KMS-11 (cell line): ENCODE results near the gene SGCE.

Experiments
- H2AFZ ChIP-seq: fragments of 200-600 bp; sonication (generic); 2 replicates; pipeline ENCODE4 v1.6.1; 2016; ENCODE audit warnings: antibody characterized with exemption, mixed run types, low read depth
- H3K27ac ChIP-seq: fragments of 200-600 bp; sonication (generic); 2 replicates; pipeline ENCODE4 v1.6.1; 2016; ENCODE audit warnings: mild to moderate bottlenecking, mixed run types
- H3K27me3 ChIP-seq: fragments of 200-600 bp; sonication (generic); 2 replicates; pipeline ENCODE4 v1.6.1; 2017; ENCODE audit warnings: mild to moderate bottlenecking, low read depth, mixed run types, moderate library complexity; ENCODE audit not compliant: insufficient read depth
- H3K36me3 ChIP-seq: fragments of 200-600 bp; sonication (generic); 2 replicates; pipeline ENCODE4 v1.6.1; 2017; ENCODE audit warnings: mild to moderate bottlenecking, mixed run types; ENCODE audit not compliant: insufficient read depth
- H3K4me1 ChIP-seq: fragments of 200-600 bp; sonication (generic); 2 replicates; pipeline ENCODE4 v1.6.1; 2016; ENCODE audit warnings: mild to moderate bottlenecking, low read depth, mixed run types; ENCODE audit not compliant: poor library complexity, severe bottlenecking
- H3K4me2 ChIP-seq: fragments of 200-600 bp; sonication (generic); 2 replicates; pipeline ENCODE4 v1.7.0; 2016; ENCODE audit warnings: mild to moderate bottlenecking, mixed run types
- H3K4me3 ChIP-seq: fragments of 200-600 bp; sonication (generic); IDR thresholded peaks from 2 replicates; pipeline ENCODE4 v1.6.1; 2017; ENCODE audit warnings: low read depth, low read length, mixed read lengths; ENCODE audit not compliant: insufficient read depth
- H3K79me2 ChIP-seq: fragments of 200-600 bp; sonication (generic); 2 replicates; pipeline ENCODE4 v1.6.1; 2016; ENCODE audit warnings: low read depth, mixed run types; ENCODE audit not compliant: insufficient read depth
- H3K9ac ChIP-seq: fragments of 200-600 bp; sonication (generic); 2 replicates; pipeline ENCODE4 v1.6.1; 2016; ENCODE audit warnings: mild to moderate bottlenecking, mixed run types
- H4K20me1 ChIP-seq: fragments of 200-600 bp; sonication (generic); 2 replicates; pipeline ENCODE4 v1.6.1; 2016; ENCODE audit warnings: mild to moderate bottlenecking, mixed run types; ENCODE audit not compliant: insufficient read depth
- CTCF ChIP-seq: fragments of 200-600 bp; sonication (generic); conservative IDR thresholded peaks from 2 replicates; pipeline ENCODE4 v1.6.1; 2017; ENCODE audit warnings: low read depth, mild to moderate bottlenecking, antibody characterized with exemption, low read length, moderate library complexity, mixed read lengths

The SGCE gene

DNA sequence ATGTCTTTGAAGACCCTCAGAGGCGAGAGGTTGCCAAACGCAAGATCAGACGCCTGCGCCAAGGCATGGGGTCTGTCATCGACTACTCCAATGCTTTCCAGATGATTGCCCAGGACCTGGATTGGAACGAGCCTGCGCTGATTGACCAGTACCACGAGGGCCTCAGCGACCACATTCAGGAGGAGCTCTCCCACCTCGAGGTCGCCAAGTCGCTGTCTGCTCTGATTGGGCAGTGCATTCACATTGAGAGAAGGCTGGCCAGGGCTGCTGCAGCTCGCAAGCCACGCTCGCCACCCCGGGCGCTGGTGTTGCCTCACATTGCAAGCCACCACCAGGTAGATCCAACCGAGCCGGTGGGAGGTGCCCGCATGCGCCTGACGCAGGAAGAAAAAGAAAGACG, 8.1 kb upstream of the SGCE start:
- no peak overlapping the region for H3K4me2 ChIP-seq
- TF ChIP-seq CTCF: no peak
- H3K27ac ChIP-seq: no peak overlapping the region
- no peak overlapping the region for H3K9ac ChIP-seq
- no peaks in the 10 kb centered on the region; the same call in 1 of the 2 replicates for H4K20me1 ChIP-seq
- H3K36me3 ChIP-seq: no peaks in the 10 kb centered on the region
- H2AFZ ChIP-seq: no peak overlapping the region
- no peaks in the 10 kb centered on the region for H3K27me3 ChIP-seq
- H3K79me2 ChIP-seq: peaks cover 37% of the 10 kb centered on the region; the same call in 1 of the 2 replicates
- H3K4me1 ChIP-seq: peaks cover 46% of the 10 kb centered on the region
- H3K4me3 ChIP-seq: no peak overlapping the region

DNA sequence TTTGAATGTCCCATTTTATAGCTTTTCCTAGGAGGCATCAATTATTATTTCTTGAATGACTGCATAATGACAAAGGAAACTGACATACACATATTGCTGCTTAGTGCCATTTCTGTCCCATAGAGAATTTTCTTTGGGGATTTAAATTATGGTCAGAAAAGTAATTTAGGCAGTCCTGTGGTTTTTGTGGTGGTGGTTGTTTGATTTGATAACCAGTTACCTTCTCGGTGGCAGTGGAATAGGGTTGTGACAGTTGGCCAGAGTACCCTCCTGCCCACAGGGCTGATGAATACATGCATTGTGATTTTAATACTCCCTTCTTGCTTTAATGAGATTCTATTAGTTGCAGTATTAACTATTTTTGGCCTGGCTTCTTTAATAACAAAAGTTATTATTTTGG, 6.6 kb upstream of the SGCE start:
- Histone ChIP-seq H3K36me3 (no peaks in the 10 kb centered on the region), H3K4me3 (no peak overlapping the region), H3K27ac (no peak overlapping the region), H3K27me3 (no peaks in the 10 kb centered on the region), H3K4me2 (peak overlapping the region; percentile 27), H2AFZ (no peak overlapping the region), H4K20me1 (no peaks in the 10 kb centered on the region; the same call in 1 of the 2 replicates), H3K9ac (no peak overlapping the region), H3K79me2 (peaks cover 40% of the 10 kb centered on the region; the same call in 1 of the 2 replicates), H3K4me1 (peaks cover 52% of the 10 kb centered on the region)
- no peak for TF ChIP-seq CTCF

DNA sequence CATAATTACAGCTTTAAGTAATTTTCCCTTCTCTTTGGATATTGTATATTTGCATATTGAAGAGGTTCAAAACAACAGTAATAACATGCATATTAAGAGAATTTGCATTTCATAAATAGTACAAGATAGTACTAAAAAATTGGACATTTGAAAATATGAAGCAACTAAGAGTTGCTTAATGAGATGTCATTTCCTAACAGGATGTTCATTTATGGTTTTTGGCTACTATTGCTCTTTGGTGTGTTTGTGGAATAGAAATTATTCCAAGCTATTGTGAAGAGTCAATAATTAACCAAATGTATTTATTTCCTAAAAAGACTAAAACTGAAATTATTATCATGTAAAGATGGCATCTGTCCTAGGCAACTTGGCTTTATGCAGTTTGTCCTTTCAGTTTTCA, 4.1 kb upstream of the SGCE start:
- no peak overlapping the region for H2AFZ ChIP-seq
- no peak overlapping the region for H3K27ac ChIP-seq
- peak overlapping the region; percentile 6; the same call in 1 of the 2 replicates for H3K4me2 ChIP-seq
- H3K36me3 ChIP-seq: no peaks in the 10 kb centered on the region
- H3K4me3 ChIP-seq: no peak overlapping the region
- H3K79me2 ChIP-seq: peaks cover 53% of the 10 kb centered on the region; the same call in 1 of the 2 replicates
- H3K4me1 ChIP-seq: peaks cover 47% of the 10 kb centered on the region
- no peaks in the 10 kb centered on the region for H3K27me3 ChIP-seq
- H3K9ac ChIP-seq: no peak overlapping the region
- no peak for TF ChIP-seq CTCF
- no peaks in the 10 kb centered on the region; the same call in 1 of the 2 replicates for H4K20me1 ChIP-seq

DNA sequence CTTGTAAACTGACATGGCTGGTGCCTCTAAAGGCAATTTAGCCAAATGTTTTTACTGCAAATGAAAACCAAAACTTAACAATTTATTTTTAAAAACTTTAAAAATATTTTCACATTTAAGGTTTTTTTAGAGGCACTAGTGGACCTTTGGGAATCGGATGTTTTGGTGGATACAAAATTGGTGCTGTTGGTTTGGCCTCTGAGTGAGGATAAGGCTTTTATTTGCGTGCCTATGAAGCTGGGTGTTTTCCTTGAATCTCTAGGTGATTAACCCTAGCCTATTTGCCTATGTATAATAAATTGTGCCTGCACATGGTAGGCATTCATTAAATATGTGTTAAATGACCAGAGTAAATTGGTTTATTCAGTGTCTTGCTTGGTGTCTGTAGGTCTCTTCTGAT, 2.9 kb upstream of the SGCE start:
- peak overlapping the region; percentile 67 for H3K4me2 ChIP-seq
- no peak overlapping the region for H3K9ac ChIP-seq
- no peaks in the 10 kb centered on the region for H3K27me3 ChIP-seq
- peaks cover 61% of the 10 kb centered on the region for H3K79me2 ChIP-seq
- TF ChIP-seq CTCF: no peak
- H2AFZ ChIP-seq: no peak overlapping the region
- peaks cover 50% of the 10 kb centered on the region for H3K4me1 ChIP-seq
- no peak overlapping the region for H3K27ac ChIP-seq
- H3K36me3 ChIP-seq: no peaks in the 10 kb centered on the region
- H3K4me3 ChIP-seq: no peak overlapping the region
- H4K20me1 ChIP-seq: no peaks in the 10 kb centered on the region; the same call in 1 of the 2 replicates
